ENCODE measurements around the gene SEC31B. TPM values are rescaled to one million over a fixed set of nuclear protein-coding genes. Genes with fewer than 3 reads are reported as not detected.

The SEC31B gene
- total and polyA plus RNA-seq, 2 donors from 2014 or later: 5.6 to 10.6 TPM

DNA sequence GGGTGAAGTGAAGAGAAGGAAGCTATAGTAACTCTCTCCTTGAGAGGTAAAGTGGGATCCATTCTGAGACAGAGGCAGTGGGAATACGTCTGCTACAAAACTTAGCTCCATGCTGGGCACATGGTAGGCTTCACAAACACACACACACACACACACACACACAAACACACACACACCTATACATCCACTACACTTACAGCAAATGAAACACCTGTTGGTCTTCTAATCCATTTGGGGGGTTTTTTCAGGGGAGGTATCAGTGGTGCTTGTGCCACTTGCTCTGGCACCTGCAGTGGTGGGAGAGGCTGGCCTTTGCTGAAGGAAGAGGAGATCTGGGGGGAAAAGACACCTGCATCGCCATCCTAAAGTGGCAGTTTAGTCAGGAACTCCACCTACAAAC lies 14.5 kb downstream of the SEC31B start:
- no peak for FAIRE-seq
- intact Hi-C loops (cut with DNase I): no loop called here
- no peaks in the 10 kb centered on the region for H3K9me3 ChIP-seq (ENCODE audit: control insufficient read depth in 2 of 3, insufficient read depth in 1 of 3, low read length in 3 of 3)
- TF ChIP-seq, protein P1, sequence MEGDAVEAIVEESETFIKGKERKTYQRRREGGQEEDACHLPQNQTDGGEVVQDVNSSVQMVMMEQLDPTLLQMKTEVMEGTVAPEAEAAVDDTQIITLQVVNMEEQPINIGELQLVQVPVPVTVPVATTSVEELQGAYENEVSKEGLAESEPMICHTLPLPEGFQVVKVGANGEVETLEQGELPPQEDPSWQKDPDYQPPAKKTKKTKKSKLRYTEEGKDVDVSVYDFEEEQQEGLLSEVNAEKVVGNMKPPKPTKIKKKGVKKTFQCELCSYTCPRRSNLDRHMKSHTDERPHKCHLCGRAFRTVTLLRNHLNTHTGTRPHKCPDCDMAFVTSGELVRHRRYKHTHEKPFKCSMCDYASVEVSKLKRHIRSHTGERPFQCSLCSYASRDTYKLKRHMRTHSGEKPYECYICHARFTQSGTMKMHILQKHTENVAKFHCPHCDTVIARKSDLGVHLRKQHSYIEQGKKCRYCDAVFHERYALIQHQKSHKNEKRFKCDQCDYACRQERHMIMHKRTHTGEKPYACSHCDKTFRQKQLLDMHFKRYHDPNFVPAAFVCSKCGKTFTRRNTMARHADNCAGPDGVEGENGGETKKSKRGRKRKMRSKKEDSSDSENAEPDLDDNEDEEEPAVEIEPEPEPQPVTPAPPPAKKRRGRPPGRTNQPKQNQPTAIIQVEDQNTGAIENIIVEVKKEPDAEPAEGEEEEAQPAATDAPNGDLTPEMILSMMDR (IDR thresholded peaks at IDR 0.05; ENCODE audit: borderline replicate concordance, extremely low read depth, insufficient read depth): no peak
- no peak for DNase-seq
- H3K27ac ChIP-seq (ENCODE audit: low read depth in 2 of 2, low read length in 2 of 2): no peak overlapping the region
- H3K36me3 ChIP-seq (ENCODE audit: control insufficient read depth in 2 of 3, insufficient read depth in 3 of 3, low read length in 3 of 3): peaks cover 0 to 23% (median 10%) of the 10 kb centered on the region in 3 donors
- no peaks in the 10 kb centered on the region for H3K27me3 ChIP-seq (ENCODE audit: control insufficient read depth, insufficient read depth, low read length)
- H3K9ac ChIP-seq (ENCODE audit: low read length in 3 of 3): no peak overlapping the region
- H3K4me3 ChIP-seq (ENCODE audit: low read length in 3 of 3): no peak overlapping the region
- H3K4me1 ChIP-seq (ENCODE audit: control insufficient read depth in 2 of 3, insufficient read depth in 2 of 3, low read depth in 1 of 3, low read length in 3 of 3): peaks cover 0 to 2% (median 0%) of the 10 kb centered on the region in 3 donors

DNA sequence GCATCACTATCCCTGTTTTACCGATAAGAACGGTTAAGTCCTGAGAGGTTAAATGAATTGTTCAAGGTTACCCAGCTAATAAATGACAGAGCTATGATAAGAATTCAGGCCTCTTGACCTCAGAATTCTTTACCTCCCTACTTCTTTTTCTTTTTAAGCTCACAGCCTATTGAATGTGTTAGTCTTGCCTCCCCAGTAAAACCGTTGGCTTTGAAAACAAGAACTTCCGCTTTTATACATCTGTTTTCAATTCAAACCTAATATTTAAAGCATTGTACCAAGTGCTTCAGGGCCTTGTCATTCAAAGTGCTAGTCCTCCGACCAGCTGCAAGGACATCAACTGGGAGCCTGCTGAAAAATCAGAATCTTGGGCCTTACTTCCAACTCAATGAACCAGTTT lies 15.6 kb downstream of the SEC31B start:
- no peak overlapping the region for H3K27ac ChIP-seq (ENCODE audit: low read depth in 2 of 2, low read length in 2 of 2)
- intact Hi-C loops (cut with DNase I): no loop called here
- no peaks in the 10 kb centered on the region for H3K9me3 ChIP-seq (ENCODE audit: control insufficient read depth in 2 of 3, insufficient read depth in 1 of 3, low read length in 3 of 3)
- TF ChIP-seq, protein P1 (IDR thresholded peaks at IDR 0.05; ENCODE audit: borderline replicate concordance, extremely low read depth, insufficient read depth): no peak
- H3K4me3 ChIP-seq (ENCODE audit: low read length in 3 of 3): no peak overlapping the region
- DNase-seq (peak in 2 of 5 donors; percentile 55 to 78), FAIRE-seq (no peak)
- H3K4me1 ChIP-seq (ENCODE audit: control insufficient read depth in 2 of 3, insufficient read depth in 2 of 3, low read depth in 1 of 3, low read length in 3 of 3): no peaks in the 10 kb centered on the region
- no peak overlapping the region for H3K9ac ChIP-seq (ENCODE audit: low read length in 3 of 3)
- peaks cover 0 to 30% (median 12%) of the 10 kb centered on the region in 3 donors for H3K36me3 ChIP-seq (ENCODE audit: control insufficient read depth in 2 of 3, insufficient read depth in 3 of 3, low read length in 3 of 3)
- H3K27me3 ChIP-seq (ENCODE audit: control insufficient read depth, insufficient read depth, low read length): no peaks in the 10 kb centered on the region

DNA sequence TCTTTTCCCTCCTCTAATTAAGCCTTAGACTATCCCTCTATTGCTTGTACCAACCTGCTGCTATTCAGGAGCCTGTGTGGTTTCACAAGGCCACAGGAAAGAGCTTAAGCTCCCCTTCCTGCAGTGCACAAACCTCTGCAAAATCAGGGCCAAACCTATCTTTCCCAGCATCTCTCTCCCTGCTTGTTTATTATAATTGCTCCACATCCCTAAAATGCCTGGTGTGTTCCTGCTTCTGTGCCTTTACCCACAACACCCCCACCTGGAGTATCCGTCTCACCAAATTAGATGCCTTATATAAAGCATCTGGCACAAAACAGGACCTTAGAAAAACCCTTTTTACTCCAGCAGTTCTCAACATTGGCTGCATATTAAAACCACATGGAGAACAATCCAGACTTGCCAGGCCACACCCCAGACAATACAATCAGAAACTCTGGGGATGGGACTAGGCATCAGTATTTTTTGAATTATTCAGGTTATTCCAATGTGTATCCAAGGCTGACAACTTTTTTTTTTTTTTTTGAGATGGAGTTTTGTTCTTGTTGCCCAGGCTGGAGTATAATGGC lies 16.7 kb downstream of the SEC31B start:
- DNase-seq (no peak), FAIRE-seq (no peak)
- Histone ChIP-seq H3K4me1 (ENCODE audit: control insufficient read depth in 2 of 3, insufficient read depth in 2 of 3, low read depth in 1 of 3, low read length in 3 of 3) (no peaks in the 10 kb centered on the region), H3K9me3 (ENCODE audit: control insufficient read depth in 2 of 3, insufficient read depth in 1 of 3, low read length in 3 of 3) (no peaks in the 10 kb centered on the region), H3K27ac (ENCODE audit: low read depth in 2 of 2, low read length in 2 of 2) (no peak overlapping the region), H3K36me3 (ENCODE audit: control insufficient read depth in 2 of 3, insufficient read depth in 3 of 3, low read length in 3 of 3) (peaks cover 0 to 41% (median 12%) of the 10 kb centered on the region in 3 donors), H3K9ac (ENCODE audit: low read length in 3 of 3) (no peak overlapping the region), H3K4me3 (ENCODE audit: low read length in 3 of 3) (no peak overlapping the region), H3K27me3 (ENCODE audit: control insufficient read depth, insufficient read depth, low read length) (no peaks in the 10 kb centered on the region)
- TF ChIP-seq, protein P1 (IDR thresholded peaks at IDR 0.05; ENCODE audit: borderline replicate concordance, extremely low read depth, insufficient read depth): no peak
- intact Hi-C loops (cut with DNase I): no loop called here

DNA sequence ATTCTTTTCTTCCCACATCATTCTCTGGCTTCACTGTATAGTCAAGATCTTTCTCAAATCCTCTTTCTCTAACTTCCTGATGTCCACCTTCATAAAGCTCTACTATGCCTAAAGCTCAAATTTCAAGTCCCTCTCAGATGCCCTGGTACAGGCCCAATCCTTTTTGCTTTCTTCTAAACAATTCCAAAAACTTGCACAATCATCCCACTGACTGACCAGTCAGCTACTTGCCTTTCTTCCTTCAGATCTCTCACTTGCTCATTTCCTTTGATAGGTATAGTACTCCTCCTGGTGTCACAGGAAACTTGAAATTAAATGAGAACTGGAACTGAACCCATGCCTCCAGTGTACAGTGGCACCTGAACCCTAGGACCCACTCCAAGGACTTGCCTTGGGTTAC lies 18.2 kb downstream of the SEC31B start:
- H3K9ac ChIP-seq (ENCODE audit: low read length in 3 of 3): no peak overlapping the region
- DNase-seq (no peak), FAIRE-seq (no peak)
- H3K27ac ChIP-seq (ENCODE audit: low read depth in 2 of 2, low read length in 2 of 2): no peak overlapping the region
- H3K27me3 ChIP-seq (ENCODE audit: control insufficient read depth, insufficient read depth, low read length): no peaks in the 10 kb centered on the region
- H3K4me3 ChIP-seq (ENCODE audit: low read length in 3 of 3): no peak overlapping the region
- intact Hi-C loops (cut with DNase I): no loop called here
- no peaks in the 10 kb centered on the region for H3K4me1 ChIP-seq (ENCODE audit: control insufficient read depth in 2 of 3, insufficient read depth in 2 of 3, low read depth in 1 of 3, low read length in 3 of 3)
- TF ChIP-seq, protein P1 (IDR thresholded peaks at IDR 0.05; ENCODE audit: borderline replicate concordance, extremely low read depth, insufficient read depth): no peak
- no peaks in the 10 kb centered on the region for H3K9me3 ChIP-seq (ENCODE audit: control insufficient read depth in 2 of 3, insufficient read depth in 1 of 3, low read length in 3 of 3)
- peaks cover 0 to 37% (median 15%) of the 10 kb centered on the region in 3 donors for H3K36me3 ChIP-seq (ENCODE audit: control insufficient read depth in 2 of 3, insufficient read depth in 3 of 3, low read length in 3 of 3)

Data from kidney (tissue), 14 donors.